Cardiac fibroblast (primary cell): Measurements from ENCODE around the gene AMDHD2.

Experiments used
- DNase-seq, 2 donors: peaks; one replicate each; pipeline versions ENCODE4 v3.0.0 to v3.0.0-alpha.2; 2010; ENCODE audit warnings: low read depth in 2 of 2
- H3K4me3 ChIP-seq, 2 donors: replicated peaks in 1 of 2; 1 replicate in 1 of 2; 2 replicates in 1 of 2; pipeline ENCODE4 v1.5.1; 2011; ENCODE audit warnings: low read depth in 2 of 2, low read length in 2 of 2, mild to moderate bottlenecking in 2 of 2, moderate library complexity in 1 of 2
- TF ChIP-seq, protein P1 (sequence below): IDR thresholded peaks from one replicate; pipeline ENCODE4 v1.5.1; 2011; ENCODE audit warnings: low read depth, mild to moderate bottlenecking, low read length, inconsistent platforms

The AMDHD2 gene

DNA sequence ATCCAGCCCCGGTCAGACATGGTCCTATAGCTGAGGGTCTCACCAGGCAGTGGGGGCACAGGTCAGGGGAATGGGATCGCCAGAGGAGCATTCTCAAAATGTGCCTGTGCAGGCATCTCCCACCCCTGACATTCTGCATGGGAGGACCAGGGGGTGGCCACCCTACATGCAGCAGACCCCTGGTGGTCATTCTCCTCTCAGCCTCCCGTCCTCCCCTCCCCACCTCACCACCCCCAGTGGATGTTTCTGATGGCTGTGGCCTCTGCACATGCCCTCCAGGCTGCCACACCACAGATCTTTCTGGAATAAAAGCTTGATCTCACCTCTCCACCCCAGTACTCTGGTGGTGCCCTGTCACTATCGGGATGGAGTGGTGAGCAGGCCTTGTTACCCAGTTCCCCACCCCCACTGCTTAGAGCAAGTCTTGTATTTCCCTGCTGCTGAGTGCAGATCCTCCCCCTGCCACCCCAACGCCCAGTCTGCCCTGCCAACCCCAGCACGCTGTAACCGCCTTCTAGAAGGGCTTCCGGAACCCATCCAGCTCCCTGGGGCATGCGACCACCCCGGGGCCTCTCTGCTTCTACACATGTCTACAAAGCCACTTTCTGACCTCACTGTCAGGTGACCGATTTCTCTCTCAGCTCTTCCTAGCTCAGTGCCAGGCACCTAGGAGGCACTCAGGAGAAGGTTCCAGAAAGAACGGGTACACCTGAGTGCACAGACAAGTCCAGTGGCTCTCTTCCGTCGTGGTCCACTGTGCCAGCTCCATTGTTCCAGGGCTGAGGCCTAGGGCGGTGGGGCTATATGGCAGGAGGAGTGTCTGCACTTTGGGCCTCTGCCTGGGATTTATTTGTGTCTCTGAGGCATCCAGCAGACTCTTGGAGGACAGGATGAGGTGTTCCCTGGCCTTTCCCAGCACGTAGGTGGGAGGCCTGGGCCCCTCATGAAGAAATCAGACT lies 36.0 kb upstream of the AMDHD2 start:
- TF ChIP-seq, protein P1, sequence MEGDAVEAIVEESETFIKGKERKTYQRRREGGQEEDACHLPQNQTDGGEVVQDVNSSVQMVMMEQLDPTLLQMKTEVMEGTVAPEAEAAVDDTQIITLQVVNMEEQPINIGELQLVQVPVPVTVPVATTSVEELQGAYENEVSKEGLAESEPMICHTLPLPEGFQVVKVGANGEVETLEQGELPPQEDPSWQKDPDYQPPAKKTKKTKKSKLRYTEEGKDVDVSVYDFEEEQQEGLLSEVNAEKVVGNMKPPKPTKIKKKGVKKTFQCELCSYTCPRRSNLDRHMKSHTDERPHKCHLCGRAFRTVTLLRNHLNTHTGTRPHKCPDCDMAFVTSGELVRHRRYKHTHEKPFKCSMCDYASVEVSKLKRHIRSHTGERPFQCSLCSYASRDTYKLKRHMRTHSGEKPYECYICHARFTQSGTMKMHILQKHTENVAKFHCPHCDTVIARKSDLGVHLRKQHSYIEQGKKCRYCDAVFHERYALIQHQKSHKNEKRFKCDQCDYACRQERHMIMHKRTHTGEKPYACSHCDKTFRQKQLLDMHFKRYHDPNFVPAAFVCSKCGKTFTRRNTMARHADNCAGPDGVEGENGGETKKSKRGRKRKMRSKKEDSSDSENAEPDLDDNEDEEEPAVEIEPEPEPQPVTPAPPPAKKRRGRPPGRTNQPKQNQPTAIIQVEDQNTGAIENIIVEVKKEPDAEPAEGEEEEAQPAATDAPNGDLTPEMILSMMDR, result no peak
- no peak for DNase-seq
- H3K4me3 ChIP-seq, result no peak overlapping the region

DNA sequence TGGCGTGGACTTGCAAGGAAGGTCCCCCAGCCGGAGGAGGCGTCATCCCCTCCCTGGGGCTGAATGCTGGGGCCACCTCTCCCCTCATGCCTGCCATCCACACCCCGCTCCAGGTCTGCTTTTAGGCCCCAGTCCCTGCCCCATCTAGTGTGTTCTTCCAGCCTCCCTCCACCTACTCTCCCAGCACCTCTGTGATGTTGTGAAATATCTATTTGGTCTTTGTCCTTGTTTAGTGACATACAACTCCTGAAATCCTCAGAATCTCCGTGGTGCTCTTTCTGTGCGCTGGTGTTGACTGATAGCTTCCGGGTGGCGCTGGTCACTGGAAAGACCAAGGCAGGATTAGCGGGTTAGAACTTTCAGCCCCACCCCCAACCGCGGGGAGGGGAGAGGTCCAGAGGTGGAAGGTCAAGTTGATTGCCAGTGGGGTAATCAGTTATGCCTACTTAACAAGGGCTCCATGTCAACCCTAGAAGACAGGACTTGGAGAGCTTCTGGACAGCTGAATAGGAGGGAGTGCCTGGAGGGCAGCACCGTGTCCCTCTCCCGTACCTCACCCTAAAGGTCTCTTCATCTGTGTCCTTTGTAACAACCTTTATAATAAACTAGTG lies 35.2 kb upstream of the AMDHD2 start:
- DNase-seq, result no peak
- no peak overlapping the region for H3K4me3 ChIP-seq
- TF ChIP-seq, protein P1, result no peak

DNA sequence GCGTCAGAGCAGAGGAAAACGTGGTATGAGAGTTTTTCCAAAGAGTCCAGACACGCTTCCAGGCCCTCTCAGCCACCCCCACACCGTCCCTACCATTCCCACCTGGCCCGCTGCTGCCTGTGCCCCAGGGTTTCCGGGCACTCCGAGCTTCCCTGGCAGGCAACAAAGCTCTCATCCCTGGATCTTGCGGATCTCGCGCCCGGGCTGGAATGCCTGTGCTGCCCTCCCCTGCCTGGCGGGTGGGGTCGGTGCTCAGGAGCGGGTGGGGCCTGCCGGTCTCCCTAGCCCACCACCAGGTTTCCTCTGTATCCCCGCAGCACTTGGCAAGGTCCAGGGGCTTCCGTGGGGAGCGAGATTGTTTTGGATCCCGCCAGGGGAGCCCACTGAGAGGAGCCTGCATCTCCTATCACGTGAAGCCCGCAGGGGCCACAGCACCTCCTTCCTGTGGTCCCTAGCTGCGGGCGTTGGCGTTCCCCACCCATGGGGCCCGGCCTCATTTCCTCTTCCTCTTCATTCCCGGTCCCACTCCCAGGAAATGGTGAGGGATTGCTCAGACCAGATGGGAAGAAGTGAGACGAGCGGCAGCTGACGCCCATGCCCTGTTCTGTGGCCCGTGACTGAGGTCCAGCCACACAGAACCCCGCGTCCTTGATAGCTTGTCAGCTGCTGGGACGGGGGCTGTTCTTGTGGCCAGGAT lies 34.2 kb upstream of the AMDHD2 start:
- TF ChIP-seq, protein P1, result no peak
- no peak overlapping the region for H3K4me3 ChIP-seq
- DNase-seq, result no peak

DNA sequence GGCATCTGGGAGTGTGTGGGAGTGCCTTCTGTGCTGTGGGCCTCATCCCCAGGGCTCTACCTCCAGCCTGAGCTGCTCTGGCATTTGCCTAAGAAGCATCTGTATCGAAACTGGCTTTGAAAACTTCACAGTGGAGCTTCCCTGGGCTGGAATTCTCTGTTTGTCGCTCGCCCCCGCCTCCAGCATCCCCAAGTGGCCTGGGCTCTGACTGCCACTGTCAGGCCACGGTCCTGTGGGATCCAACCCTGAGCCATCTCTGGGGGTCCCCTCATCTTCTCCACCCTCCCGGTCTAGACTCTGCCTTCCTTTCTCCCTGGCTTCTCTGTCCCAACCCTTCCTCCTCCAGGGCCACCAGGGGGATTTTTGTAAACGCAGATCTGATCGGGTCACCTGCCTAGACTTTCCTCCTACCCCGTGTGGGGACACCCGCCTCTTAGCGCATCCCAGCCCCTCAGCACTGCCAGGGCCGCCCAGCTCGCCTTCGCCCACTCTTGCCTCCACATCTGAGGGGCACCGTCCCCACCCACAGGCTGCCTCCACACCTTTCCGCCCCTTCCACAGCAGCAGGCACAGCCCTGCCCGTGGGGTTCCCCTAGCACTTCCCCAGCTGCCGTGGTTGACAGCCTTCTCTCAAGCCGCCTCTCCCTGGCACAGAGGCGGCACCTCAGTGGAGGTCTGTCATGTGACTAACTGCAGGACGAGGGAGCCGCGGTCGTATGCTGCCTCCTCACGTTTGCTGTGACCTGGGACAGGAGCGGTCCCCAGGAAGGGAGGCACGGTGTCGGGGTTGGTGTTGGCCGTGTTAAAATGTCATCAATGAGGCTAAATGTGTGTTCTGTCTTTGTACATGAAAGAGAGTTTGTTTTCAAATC lies 33.3 kb upstream of the AMDHD2 start:
- H3K4me3 ChIP-seq, result no peak overlapping the region
- no peak for DNase-seq
- TF ChIP-seq, protein P1, result no peak

DNA sequence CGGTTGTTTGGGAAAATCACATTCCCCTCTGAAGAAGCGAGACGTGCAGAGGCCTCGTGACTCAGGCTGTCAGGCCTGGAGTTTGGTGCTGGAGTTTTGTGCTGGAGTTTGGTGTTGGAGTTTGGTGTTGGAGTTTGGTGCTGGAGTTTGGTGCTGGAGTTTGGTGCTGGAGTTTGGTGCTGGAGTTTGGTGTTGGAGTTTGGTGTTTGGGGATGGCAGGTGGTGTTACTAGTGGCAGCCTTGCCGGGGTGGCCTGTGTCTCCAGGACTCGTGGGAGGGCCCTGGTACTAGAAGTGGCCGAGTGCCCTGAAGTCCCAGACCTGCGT lies 32.7 kb upstream of the AMDHD2 start:
- no peak overlapping the region for H3K4me3 ChIP-seq
- TF ChIP-seq, protein P1, result no peak
- DNase-seq, result no peak

DNA sequence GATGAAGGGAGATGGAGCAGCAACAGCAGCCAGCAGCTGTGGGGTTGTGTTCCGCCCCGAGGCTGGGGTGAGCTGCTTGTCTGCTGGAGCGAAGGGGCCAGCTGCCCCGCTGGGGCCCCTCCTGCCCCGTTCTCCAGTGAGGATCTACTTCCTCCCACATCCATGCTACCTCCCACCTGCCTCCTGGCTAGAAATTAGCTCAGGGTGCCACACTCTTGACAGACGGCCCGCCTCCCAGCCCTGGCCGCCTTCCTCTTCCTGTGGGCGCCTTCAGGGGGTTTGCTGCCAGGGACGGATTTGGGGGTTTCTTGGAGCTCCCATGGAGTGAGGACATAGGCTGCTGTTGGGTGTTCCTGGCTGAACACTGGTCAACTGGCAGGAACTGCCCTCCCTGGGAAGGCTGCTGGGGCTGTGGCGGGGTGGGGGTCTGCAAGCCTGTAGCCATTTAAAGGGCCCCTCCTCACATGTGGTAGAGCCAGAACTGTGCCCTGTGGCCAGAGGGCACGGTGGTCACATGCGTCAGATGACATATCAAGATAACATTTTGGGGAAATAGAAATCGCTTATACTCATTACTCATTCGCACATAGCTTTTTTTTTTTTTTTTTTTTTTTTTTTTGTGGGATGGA lies 32.2 kb upstream of the AMDHD2 start:
- TF ChIP-seq, protein P1, result no peak
- H3K4me3 ChIP-seq, result no peak overlapping the region
- DNase-seq, result no peak
